Peyer's patch (tissue), 4 donors: Measurements from ENCODE around the gene TMEM123.

Source experiments
- CTCF ChIP-seq, 6 experiments: fragments of 450-650 bp in 4 of 6; fragments of 200-600 bp in 2 of 6; sonication (generic) in 1 of 6; IDR thresholded peaks; one replicate each; pipeline ENCODE4 v1.5.1; 2017 to 2019; ENCODE audit warnings: antibody characterized with exemption in 6 of 6, mild to moderate bottlenecking in 3 of 6, moderate library complexity in 1 of 6
- POLR2A ChIP-seq, 2 donors: fragments of 450-650 bp; IDR thresholded peaks; one replicate each; pipeline ENCODE4 v1.5.1; 2017; ENCODE audit warnings: antibody characterized with exemption in 2 of 2, mild to moderate bottlenecking in 2 of 2, moderate library complexity in 2 of 2

DNA sequence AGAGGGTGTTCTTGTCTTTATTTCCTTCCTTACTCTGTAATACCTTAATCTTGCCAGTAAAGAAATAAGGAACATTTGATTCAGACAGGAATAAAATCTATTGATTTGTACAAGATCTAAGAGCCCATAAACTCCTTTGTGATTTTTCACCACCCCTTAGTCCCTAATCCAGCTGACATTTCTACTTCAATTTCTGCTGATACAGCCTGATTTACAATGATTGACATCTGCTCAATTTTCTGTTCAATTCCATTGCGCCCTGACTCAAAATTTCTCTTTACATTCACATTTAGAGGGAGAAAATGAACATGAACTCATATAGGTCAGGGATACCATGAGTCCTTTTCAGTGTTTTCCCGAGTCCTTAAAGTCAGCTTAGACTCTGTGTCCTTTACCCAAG lies 27.2 kb upstream of the TMEM123 start:
- TF ChIP-seq CTCF (IDR thresholded peaks at IDR 0.05): no peak
- TF ChIP-seq POLR2A (IDR thresholded peaks at IDR 0.05): no peak
